Measurements from ENCODE around the gene NDUFB10.

The NDUFB10 gene

GRCh38 chr16:1998360-1998835 lies 39.1 kb downstream of the NDUFB10 start:
- no peak for TF ChIP-seq FOXM1 (IDR thresholded peaks at IDR 0.05; ENCODE audit: borderline replicate concordance)
- TF ChIP-seq ARNT (IDR thresholded peaks at IDR 0.05): no peak
- TF ChIP-seq ELF4 (IDR thresholded peaks at IDR 0.05): no peak
- TF ChIP-seq ZNF384 (IDR thresholded peaks at IDR 0.05): no peak
- TF ChIP-seq CTBP1 (IDR thresholded peaks at IDR 0.05; ENCODE audit: borderline replicate concordance): no peak
- no peak for TF ChIP-seq SUZ12 (IDR thresholded peaks at IDR 0.05)
- no peak for TF ChIP-seq TARDBP (IDR thresholded peaks at IDR 0.05)
- TF ChIP-seq NFRKB (IDR thresholded peaks at IDR 0.05): no peak
- no peak for TF ChIP-seq SP1 (IDR thresholded peaks at IDR 0.05)
- POLR2A ChIA-PET: interaction anchor here (1.4 to 1.7 kb wide), 2 partner anchors 10 to 34 kb away, joined by 3 to 6 read pairs; partner anchors contain the start of gene RPS2
- no peak for DNase-seq (ENCODE audit: extremely low spot score)
- CTCF ChIA-PET: no interaction called here

- TF ChIP-seq SUZ12 (IDR thresholded peaks at IDR 0.05): no peak
- TF ChIP-seq CTBP1 (IDR thresholded peaks at IDR 0.05; ENCODE audit: borderline replicate concordance): no peak
- TF ChIP-seq ZNF384 (IDR thresholded peaks at IDR 0.05): no peak
- no peak for TF ChIP-seq FOXK2 (IDR thresholded peaks at IDR 0.05)
- no peak for TF ChIP-seq NFRKB (IDR thresholded peaks at IDR 0.05)
- no peak for TF ChIP-seq L3MBTL2 (conservative IDR thresholded peaks at IDR 0.05)
- TF ChIP-seq ARNT (IDR thresholded peaks at IDR 0.05): no peak
- TF ChIP-seq ELF4 (IDR thresholded peaks at IDR 0.05): no peak
- ChIA-PET CTCF (no interaction called here), POLR2A (interaction anchor here (1.4 to 1.7 kb wide), 2 partner anchors 10 to 35 kb away, joined by 3 to 6 read pairs; partner anchors contain the start of gene RPS2)
Observed at GRCh38 chr16:1998852-1999801, 39.8 kb downstream of the NDUFB10 start.

GRCh38 chr16:1999866-2000514 lies 40.7 kb downstream of the NDUFB10 start:
- POLR2A ChIA-PET: interaction anchor here (1.7 kb wide), 1 partner anchor 9 kb away, joined by 6 read pairs; no protein-coding TSS in a partner anchor
- TF ChIP-seq PKNOX1 (IDR thresholded peaks at IDR 0.05) (no peak), BHLHE40 (IDR thresholded peaks at IDR 0.05; ENCODE audit: borderline replicate concordance) (no peak), FOXM1 (IDR thresholded peaks at IDR 0.05; ENCODE audit: borderline replicate concordance) (no peak), SP1 (IDR thresholded peaks at IDR 0.05) (no peak), L3MBTL2 (conservative IDR thresholded peaks at IDR 0.05) (no peak), ELF4 (IDR thresholded peaks at IDR 0.05) (no peak), SUZ12 (IDR thresholded peaks at IDR 0.05) (no peak), FOXA1 (IDR thresholded peaks at IDR 0.05) (no peak), ARNT (IDR thresholded peaks at IDR 0.05) (no peak), TARDBP (IDR thresholded peaks at IDR 0.05) (no peak), ZNF384 (IDR thresholded peaks at IDR 0.05) (no peak), FOXK2 (IDR thresholded peaks at IDR 0.05) (no peak), CTBP1 (IDR thresholded peaks at IDR 0.05; ENCODE audit: borderline replicate concordance) (no peak), NFRKB (IDR thresholded peaks at IDR 0.05) (no peak)
- CTCF ChIA-PET: no interaction called here
- DNase-seq (ENCODE audit: extremely low spot score): no peak

More at GRCh38 chr16:1998852-1999801, 39.8 kb downstream of the NDUFB10 start:
- no peak for DNase-seq (ENCODE audit: extremely low spot score)

GRCh38 chr16:2001035-2001434 lies 41.7 kb downstream of the NDUFB10 start:
- CTCF ChIA-PET: no interaction called here
- DNase-seq (ENCODE audit: extremely low spot score): no peak
- no peak for TF ChIP-seq BHLHE40 (IDR thresholded peaks at IDR 0.05; ENCODE audit: borderline replicate concordance)
- no peak for TF ChIP-seq TARDBP (IDR thresholded peaks at IDR 0.05)
- POLR2A ChIA-PET: interaction anchor here (1.4 kb wide), 1 partner anchor 36 kb away, joined by 3 read pairs; the partner anchor contains the start of gene RPS2

- CTCF ChIA-PET: no interaction called here
- no peak for TF ChIP-seq SP1 (IDR thresholded peaks at IDR 0.05)
- no peak for TF ChIP-seq BHLHE40 (IDR thresholded peaks at IDR 0.05; ENCODE audit: borderline replicate concordance)
- TF ChIP-seq FOXK2 (IDR thresholded peaks at IDR 0.05): no peak
- TF ChIP-seq FOXA1 (IDR thresholded peaks at IDR 0.05): no peak
- TF ChIP-seq FOXM1 (IDR thresholded peaks at IDR 0.05; ENCODE audit: borderline replicate concordance): no peak
- TF ChIP-seq HDGF (IDR thresholded peaks at IDR 0.05; ENCODE audit: borderline replicate concordance): no peak
- no peak for TF ChIP-seq CTBP1 (IDR thresholded peaks at IDR 0.05; ENCODE audit: borderline replicate concordance)
- TF ChIP-seq SUZ12 (IDR thresholded peaks at IDR 0.05): no peak
- no peak for TF ChIP-seq L3MBTL2 (conservative IDR thresholded peaks at IDR 0.05)
- no peak for TF ChIP-seq ARNT (IDR thresholded peaks at IDR 0.05)
- TF ChIP-seq LEF1 (IDR thresholded peaks at IDR 0.05; ENCODE audit: borderline replicate concordance): no peak
- no peak for TF ChIP-seq PKNOX1 (IDR thresholded peaks at IDR 0.05)
- no peak for TF ChIP-seq NFRKB (IDR thresholded peaks at IDR 0.05)
- TF ChIP-seq ELF4 (IDR thresholded peaks at IDR 0.05): no peak
- POLR2A ChIA-PET: interaction anchor here (1.4 kb wide), 1 partner anchor 37 kb away, joined by 3 read pairs; the partner anchor contains the start of gene RPS2
- DNase-seq (ENCODE audit: extremely low spot score): no peak
Observed at GRCh38 chr16:2001456-2002355, 42.4 kb downstream of the NDUFB10 start.

All from HEK293T (cell line).